NCI-H1694 (cell line): ENCODE data around the gene PRR19.

Experiments
- DNase-seq: peaks from one replicate; lab custom pipeline; 2025; lab: John Stamatoyannopoulos, UW

The PRR19 gene

DNA sequence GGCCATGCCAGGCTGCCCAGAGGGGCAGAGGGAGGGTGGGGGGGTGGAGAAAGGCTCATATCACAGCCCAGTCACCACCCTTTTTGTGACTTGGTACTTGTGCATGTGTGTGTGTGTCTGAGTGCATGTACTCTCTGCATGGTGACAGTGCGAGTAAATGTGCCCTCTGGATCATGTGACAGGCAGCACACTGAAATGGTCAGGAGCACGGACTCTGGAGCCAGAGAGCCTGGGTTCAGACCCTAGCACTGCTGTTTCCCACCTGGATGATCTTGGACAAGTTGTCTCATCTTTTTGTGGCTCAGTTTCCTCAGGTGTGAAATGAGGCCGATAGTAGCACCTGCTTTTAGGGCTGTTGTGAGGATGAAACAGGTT lies 30.9 kb upstream of the PRR19 start:
- DNase-seq, result no peak

DNA sequence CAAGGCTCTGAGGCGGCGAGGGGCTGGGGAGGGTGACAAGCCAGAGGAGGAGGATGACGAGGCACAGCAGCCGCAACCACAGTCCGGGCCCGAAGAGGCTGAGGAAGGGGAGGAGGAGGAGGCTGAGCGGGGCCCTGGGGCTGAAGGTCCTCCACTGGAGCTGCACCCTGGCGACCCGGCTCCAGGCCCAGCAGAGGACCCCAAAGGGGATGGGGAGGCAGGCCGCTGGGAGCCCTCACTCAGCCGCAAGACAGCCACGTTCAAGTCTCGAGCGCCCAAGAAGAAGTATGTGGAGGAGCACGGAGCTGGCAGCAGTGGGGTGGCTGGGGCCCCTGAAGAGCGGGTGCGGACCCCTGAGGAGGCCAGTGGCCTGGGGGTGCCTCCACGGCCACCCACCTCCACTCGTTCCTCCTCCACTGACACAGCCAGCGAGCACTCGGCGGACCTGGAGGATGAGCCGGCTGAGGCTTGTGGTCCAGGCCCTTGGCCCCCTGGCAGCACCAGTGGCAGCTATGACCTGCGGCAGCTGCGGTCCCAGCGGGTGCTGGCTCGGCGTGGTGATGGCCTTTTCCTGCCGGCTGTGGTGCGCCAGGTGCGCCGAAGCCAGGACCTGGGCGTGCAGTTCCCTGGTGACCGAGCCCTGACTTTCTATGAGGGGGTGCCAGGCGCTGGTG lies 29.9 kb upstream of the PRR19 start:
- DNase-seq, result no peak

DNA sequence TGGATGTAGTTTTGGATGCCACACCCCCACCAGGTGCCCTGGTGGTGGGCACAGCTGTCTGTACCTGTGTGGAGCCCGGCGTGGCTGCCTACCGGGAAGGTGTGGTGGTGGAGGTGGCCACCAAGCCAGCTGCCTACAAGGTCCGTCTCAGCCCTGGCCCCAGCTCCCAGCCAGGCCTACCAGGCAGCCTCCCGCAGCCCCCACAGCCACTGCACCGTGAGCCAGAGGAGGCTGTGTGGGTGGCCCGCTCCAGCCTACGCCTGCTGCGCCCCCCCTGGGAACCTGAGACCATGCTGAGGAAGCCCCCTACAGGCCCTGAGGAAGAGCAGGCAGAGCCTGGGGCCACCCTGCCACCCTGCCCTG lies 29.4 kb upstream of the PRR19 start:
- DNase-seq, result no peak

DNA sequence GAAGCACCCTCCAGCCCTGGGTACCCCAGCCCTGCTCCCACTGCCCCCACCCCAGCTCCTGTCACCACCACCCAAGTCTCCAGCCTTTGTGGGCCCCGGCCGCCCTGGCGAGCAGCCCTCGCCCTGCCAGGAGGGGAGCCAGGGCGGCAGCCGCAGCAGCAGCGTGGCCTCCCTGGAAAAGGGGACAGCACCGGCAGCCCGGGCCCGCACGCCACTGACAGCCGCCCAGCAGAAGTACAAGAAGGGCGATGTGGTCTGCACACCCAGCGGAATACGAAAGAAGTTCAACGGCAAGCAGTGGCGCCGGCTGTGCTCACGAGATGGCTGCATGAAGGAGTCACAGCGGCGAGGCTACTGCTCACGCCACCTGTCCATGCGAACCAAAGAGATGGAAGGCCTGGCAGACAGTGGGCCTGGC lies 28.9 kb upstream of the PRR19 start:
- DNase-seq, result no peak

DNA sequence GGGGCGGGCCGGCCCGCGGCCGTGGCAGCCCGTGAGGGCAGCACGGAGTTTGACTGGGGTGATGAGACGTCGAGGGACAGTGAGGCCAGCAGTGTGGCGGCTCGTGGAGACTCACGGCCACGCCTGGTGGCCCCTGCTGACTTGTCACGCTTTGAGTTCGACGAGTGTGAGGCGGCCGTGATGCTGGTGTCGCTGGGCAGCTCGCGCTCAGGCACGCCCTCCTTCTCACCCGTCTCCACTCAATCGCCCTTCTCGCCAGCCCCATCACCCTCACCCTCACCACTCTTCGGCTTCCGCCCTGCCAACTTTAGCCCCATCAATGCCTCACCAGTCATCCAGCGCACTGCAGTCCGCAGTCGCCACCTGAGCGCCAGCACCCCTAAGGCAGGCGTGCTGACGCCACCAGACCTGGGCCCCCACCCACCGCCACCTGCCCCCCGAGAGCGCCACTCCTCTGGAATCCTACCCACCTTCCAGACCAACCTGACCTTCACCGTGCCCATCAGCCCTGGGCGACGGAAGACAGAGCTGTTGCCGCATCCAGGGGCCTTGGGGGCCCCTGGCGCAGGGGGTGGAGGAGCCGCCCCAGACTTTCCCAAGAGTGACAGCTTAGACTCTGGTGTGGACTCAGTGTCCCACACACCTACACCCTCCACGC lies 28.4 kb upstream of the PRR19 start:
- no peak for DNase-seq

DNA sequence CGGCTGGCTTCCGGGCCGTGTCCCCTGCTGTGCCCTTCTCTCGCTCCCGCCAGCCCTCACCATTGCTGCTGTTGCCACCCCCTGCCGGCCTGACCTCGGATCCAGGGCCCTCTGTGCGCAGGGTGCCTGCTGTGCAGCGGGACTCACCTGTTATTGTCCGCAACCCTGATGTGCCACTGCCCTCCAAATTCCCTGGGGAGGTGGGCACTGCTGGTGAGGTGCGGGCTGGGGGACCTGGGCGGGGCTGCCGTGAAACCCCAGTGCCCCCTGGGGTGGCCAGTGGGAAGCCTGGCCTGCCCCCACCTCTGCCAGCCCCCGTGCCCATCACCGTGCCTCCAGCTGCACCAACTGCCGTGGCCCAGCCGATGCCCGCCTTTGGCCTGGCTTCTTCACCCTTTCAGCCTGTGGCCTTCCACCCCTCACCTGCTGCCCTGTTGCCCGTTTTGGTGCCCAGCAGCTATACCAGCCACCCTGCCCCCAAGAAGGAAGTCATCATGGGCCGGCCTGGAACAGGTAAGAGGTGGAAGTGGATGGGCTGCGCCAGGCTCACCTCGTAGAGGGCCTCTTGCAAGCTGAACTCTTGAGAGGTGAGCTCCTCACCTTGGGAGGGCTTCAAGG lies 27.8 kb upstream of the PRR19 start:
- DNase-seq, result no peak

DNA sequence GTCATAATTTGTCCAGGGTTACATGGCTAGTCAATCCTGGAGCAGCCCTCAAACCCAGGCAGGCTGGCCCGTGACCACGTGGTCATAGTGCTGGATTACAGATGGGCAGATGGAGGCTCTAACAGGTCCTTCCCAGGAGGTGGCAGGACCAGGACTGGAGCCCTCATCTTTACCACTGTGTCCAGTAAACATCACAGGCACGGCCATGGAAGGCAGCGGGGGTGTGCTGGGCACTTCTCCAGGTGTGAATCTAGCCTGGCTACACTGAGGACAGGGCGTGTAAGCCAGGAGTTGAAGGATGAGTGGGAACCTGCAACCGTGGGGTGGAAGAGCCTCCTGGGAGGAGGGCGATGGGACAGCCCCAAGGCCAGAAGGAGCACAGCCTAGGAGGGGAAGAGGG lies 26.8 kb upstream of the PRR19 start:
- DNase-seq, result no peak

DNA sequence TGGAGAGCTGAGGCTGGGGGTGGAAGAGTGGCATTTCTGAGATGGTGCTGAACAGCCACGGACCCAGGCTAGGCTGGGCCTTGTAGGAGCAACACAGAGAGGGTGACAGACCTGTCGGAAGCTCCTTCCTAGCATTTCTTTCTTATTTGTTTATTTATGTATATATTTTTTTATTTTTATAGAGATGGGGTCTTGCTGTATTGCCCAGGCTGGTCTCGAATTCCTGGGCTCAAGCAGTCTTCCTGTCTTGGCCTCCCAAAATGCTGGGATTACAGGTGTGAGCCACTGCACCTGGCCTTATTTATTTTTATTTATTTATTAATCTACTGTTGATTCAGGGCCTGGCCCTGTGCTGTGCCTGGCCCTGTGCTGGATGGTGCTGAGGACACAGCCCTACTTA lies 26.4 kb upstream of the PRR19 start:
- no peak for DNase-seq

DNA sequence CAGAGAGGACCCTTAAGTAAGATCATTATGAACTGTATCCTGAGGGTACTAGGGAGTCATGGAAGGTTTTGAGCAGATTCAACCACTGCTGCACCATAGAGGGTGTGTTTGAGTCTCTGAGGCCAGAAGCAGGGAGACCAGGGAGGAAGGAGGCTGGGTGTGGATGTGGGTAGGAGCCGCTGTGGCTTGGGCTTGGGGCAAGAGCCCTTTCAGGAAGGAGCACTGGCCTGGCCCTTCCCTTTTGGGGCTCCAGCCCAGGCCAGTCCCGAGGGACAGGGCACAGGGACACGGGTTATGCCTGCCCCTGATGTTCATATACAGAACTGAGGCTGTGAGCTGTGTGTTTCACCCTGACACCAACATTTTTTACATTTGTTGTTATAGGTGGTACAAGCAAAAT lies 25.6 kb upstream of the PRR19 start:
- no peak for DNase-seq

DNA sequence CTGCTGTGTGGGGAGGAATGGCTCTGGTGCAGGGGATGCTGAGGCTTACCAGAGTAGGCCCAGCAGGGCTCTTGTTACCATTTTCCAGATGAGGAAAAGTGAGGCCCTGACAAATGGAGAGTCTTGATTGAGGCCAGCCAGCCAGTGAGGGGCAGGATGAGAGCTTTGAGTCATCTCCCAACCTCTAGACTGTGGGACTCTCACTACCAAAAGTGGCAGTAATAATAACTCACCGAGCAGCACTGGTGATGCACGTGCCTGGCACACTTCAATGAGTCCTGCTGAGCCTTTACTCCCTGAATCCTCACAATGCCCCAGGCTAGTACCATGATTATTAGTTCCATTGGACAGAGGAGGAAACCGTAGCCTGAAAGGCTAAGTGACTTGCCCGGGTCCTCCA lies 25.1 kb upstream of the PRR19 start:
- DNase-seq, result no peak

DNA sequence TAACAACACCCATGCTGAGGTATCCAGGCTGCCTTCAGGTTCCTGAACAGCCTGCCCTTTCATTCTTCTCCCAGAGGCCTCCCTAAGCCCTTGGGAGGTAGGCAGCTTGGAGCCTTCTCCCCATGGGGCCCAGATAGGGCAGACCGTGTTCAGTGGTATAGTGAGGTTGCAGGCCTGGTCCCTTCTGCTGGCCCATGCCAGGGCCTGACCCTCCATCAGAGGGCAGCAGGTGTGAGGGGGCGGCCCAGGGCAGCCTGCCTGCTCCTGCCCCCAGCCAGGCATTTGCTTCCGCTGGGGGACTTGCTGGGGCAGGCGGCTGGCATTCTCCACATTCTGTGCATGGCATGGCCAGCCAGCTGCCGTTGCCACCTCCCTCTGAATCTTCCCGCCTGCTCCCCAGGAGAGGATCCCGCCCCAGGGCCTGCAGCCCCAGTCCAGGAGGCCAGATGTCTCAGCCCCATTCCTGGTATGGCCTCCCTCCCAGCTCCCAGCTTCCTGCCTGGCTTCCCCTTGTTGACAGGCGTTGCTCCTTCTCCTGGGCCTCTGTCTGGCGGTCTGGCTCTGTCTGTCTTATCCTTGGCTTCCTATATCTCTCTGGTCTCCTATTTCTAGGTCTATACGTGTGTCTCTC lies 24.0 kb upstream of the PRR19 start:
- peak; percentile 51 for DNase-seq

DNA sequence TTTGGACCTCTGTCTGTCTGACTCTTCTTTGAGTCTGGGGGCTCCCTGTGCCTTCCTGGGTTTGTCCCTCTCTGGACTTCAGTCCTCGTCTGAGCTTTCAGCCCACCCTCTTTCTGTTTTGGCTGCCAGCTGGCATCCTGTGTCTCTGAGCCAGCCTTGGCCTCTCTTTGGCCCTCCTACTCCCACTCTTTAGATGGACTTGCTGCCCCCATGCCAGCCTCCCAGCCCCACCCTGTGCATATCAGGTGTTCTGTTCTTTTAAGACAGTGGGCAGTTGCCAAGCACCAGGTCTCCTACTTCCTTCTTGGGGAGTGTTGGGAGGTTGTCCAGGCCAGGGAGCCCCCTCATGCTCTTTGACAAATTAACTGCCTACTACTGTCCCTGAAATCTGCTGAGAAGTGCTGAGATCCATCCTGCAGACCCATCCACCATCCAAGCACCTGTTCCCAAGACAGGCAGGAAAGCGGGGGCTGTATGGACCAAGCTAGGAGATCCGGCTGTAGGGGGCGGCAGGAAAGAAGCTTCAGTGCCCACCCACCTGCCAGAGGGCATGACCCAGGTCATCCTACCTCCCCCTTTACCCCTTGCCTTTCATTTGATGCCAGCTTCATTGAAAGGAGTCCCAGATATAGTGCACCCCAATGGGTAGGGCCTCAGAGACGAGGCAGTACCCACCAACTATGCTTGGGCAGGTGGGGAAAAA lies 23.3 kb upstream of the PRR19 start:
- no peak for DNase-seq

DNA sequence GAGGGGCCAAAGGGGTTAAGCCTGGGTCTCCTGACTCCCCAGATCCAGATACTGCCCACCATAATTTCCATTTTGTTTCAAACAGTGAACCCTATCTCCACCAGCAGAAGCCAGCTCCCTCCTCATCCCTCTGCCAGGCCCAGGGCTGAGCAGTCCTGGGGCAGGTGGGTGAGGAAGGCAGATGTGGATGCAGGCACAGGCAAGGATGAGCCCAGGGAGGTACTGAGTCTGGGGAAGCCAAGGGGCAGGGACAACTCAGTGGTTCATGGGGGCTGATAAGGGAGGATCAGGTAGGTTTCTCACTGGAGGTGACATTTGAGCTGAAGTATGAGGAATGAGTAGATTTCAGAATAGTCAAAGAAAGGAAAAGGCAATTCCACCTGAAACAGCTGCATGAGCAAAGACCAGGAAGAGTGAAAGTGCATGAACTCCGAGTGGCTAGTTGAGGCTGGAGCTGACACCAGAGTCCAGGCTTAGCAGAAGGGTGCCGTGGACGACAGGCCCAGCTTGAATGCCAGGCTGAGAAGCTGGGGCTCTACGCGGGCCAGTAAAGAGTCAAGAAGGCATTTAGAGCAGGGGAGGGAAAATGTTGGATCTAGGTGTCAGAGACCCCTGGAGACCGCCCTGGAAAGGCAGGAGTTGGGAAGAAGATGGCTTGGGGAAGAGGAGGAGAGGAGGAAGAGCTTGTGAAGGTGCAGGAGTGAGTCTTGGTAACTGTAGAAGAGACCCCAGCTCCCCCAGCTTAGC lies 22.6 kb upstream of the PRR19 start:
- no peak for DNase-seq

DNA sequence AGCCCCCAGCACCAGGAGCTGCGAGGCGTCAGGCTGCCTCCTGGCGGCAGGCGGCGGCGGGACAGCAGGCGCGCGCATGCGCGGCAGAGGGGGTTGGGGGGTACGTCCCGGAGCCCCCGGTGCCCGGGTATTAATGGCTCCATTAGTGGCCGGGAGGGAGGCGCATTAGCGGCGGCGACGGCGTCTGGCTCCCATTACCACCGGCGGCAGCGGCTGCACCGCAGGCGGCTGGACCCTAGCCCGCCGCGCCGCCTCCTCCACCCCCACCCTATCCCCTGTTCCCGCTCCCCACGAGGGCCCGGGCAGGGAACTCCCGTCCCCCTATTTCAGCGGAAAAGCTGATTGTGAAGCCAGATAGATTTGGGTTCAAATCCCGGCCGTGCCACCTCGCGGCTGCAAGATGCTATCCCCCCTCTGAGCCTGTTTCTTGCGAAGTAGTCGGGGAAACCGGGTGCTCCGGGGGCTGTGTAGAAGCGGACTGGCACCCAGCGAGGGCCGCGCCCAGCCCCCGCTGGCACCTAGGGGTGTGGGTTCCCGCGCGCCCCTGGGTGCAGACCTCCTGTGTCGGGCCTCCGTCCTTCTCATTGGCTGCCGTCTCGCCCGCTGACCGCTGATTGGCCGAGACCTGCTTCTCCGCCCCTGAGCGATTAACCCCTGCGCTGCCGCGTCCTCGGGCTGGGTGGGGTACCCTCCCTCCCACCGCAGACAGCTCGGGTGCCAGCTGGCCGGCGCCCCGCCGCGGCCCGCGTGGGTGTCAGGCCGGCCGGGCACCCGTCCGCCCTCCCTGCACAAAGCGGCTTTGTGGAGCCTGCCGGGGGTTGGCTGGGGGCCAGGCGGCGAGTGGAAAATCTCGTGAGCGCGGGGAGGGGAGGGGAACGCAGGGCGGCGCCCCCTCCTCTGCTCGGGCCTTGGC lies 21.8 kb upstream of the PRR19 start:
- DNase-seq, result peak; percentile 89

DNA sequence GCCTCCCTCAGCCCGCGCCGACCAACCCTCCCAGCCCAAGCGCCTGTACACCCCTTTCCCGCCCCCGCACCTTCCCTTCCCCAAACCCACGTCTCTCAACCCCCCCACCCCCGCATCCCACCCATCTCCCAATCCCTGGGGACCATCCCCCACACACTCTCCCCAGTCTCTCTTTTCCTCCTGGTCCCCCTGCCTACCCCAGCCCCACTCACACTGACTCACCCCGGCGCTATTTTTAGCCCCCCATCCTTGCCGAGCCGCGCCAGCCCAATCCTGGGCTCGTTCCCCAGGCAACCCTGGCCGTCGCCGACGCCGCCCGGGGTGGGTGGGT lies 21.2 kb upstream of the PRR19 start:
- peak; percentile 75 for DNase-seq

DNA sequence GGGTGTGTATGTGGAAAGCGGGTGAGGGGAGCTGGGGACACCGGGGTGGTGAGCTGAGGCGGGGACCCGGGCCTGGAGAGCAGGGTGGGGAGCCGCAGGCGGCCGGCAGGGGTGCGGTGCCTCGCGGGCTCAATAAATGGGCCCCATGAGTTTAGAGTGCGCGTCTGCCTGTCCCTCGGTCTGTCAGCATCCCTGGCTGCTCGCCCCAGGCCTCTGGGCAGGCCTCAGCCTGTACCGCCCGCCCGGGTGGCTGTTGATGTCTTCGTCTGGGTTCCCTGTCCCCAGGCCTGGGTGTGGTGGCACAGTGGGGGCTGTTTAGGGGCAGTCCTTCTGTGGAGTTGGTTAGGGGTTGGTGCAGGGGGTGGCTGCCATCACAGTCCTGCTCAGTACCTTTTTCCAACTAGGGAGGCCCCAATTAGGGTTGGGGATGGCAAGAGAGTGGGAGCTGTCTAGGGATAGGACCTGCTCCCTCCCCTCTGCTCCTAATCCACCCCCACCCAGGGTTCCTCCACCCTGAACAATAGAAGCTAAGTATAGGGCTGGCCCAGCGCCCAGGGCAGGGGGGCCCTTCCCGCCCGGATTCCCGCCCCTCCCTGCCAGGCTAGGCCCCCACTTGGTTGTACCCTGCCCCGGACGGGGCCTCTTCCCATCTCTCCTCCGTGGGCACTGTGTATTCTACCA lies 20.6 kb upstream of the PRR19 start:
- peak; percentile 71 for DNase-seq

DNA sequence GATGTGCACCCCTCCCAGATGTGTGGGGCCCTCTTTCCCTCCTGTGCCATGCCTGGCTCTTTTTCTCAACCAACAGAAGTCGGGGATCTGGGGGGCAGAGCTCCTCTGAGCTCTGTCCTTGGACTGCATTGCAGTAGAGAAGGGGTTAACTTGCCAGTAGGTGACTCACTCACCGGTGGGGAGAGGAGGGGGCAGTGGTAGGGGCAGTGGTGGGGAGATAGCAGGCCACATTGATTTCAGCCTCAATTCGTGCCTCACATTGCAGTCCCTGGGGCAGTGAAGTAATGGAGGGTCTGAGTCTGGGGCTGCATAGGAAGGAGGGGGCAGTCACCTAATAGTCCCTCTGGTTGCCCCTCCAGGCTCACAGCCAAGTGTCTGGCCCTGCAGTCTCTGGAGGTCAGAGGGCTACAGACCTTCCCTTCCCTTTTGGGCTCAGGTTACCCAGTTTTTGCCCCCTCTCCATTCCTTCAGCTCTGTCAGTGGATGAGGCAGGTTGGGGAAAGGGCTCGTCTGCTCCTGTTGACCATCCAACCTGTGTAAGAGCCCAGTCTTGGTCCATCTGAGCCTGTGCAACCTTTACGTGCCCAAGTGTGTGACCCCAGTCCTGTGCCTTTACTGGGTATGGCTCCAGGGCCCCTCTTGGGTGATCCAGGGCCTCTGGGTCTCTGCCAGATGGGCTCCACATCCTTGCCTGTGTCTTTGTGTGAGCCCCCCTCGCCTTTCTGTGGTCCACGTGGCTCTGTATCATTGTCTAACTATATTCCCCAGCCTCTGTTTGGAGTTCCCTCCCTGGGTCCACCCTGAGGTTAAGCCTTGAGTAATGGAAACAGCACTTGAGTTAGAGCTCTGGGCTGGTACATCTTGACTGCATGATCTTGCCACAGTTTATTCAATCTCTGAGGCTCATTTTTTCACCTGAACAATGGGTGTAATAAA lies 19.8 kb upstream of the PRR19 start:
- DNase-seq, result no peak

DNA sequence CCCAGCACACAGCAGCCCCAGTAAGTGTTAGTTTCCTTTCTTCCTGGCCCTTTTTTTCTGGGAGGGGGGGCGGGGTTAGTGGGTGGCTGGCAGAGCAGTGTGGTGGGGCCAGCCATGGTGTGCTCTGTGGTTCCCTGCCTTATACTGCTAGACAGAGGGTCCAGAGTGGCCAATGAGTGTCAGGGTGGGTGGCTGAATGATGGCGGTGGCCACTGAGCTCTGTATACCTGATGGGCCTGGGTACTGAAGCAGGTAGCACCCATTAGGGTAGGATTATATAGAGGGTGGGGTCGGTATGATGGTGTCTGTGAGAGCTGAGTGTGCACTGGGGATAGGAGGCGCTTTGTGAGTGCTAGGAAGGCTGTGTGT lies 19.1 kb upstream of the PRR19 start:
- no peak for DNase-seq
